GM10847 (cell line): ENCODE measurements around the gene PARP8.

Experiments
- POLR2A ChIP-seq: IDR thresholded peaks from 2 replicates; pipeline ENCODE4 v1.6.1; 2011; ENCODE audit not compliant: insufficient read length; ENCODE audit errors: extremely low read depth

PARP8 gene

GRCh38 chr5:50720061-50720710 lies 53.7 kb downstream of the PARP8 start:
- TF ChIP-seq POLR2A = no peak

- TF ChIP-seq POLR2A = no peak
These were observed 55.8 kb downstream of the PARP8 start for GRCh38 chr5:50722223-50722622.

GRCh38 chr5:50724262-50724661 lies 57.8 kb downstream of the PARP8 start:
- TF ChIP-seq POLR2A = no peak

GRCh38 chr5:50725800-50726474 lies 59.5 kb downstream of the PARP8 start:
- no peak for TF ChIP-seq POLR2A

GRCh38 chr5:50726475-50727148 lies 60.2 kb downstream of the PARP8 start:
- TF ChIP-seq POLR2A = no peak

- TF ChIP-seq POLR2A = no peak
These were observed 60.7 kb downstream of the PARP8 start for GRCh38 chr5:50727149-50727496.

GRCh38 chr5:50727845-50728244 lies 61.4 kb downstream of the PARP8 start:
- TF ChIP-seq POLR2A = no peak

- no peak for TF ChIP-seq POLR2A
These were observed 63.9 kb downstream of the PARP8 start for GRCh38 chr5:50730336-50730735.

- TF ChIP-seq POLR2A = no peak
These were observed 64.4 kb downstream of the PARP8 start for GRCh38 chr5:50730841-50731240.

- no peak for TF ChIP-seq POLR2A
These were observed 67.3 kb downstream of the PARP8 start for GRCh38 chr5:50733741-50734140.

GRCh38 chr5:50738864-50739263 lies 72.4 kb downstream of the PARP8 start:
- TF ChIP-seq POLR2A = no peak

- no peak for TF ChIP-seq POLR2A
These were observed 74.4 kb downstream of the PARP8 start for GRCh38 chr5:50740832-50741231.

GRCh38 chr5:50744776-50745175 lies 78.3 kb downstream of the PARP8 start:
- TF ChIP-seq POLR2A = no peak

- TF ChIP-seq POLR2A = no peak
These were observed 78.9 kb downstream of the PARP8 start for GRCh38 chr5:50745221-50745910.

- no peak for TF ChIP-seq POLR2A
These were observed 82.7 kb downstream of the PARP8 start for GRCh38 chr5:50749181-50749580.

- TF ChIP-seq POLR2A = no peak
These were observed 83.4 kb downstream of the PARP8 start for GRCh38 chr5:50749873-50750272.
